ENCODE measurements around the gene ZNF614. TPM values are rescaled to one million over a fixed set of nuclear protein-coding genes. Genes with fewer than 3 reads are reported as not detected.

ZNF614 gene
- total and polyA plus RNA-seq, 2 of the 13 experiments (the other 11 are each of a cell fraction or from before 2014, with no cell fraction given): 13.0 to 22.8 TPM

GRCh38 chr19:52048555-52049501 lies 20.6 kb upstream of the ZNF614 start, which contains the start of gene ZNF432 (continued):
- TF ChIP-seq BCL6 (CRISPR knock-in tag; IDR thresholded peaks at IDR 0.05) (peak; percentile 18; the same call in 1 of the 2 replicates), ZNF660 (CRISPR knock-in tag; IDR thresholded peaks at IDR 0.05; ENCODE audit: borderline replicate concordance, low read depth) (no peak), ZZZ3 (CRISPR knock-in tag; IDR thresholded peaks at IDR 0.05; ENCODE audit: borderline replicate concordance) (no peak), ZNF543 (CRISPR knock-in tag; IDR thresholded peaks at IDR 0.05) (no peak), BORCS8-MEF2B (CRISPR knock-in tag; IDR thresholded peaks at IDR 0.05) (peak; percentile 38; the same call in 1 of the 2 replicates), ZSCAN9 (CRISPR knock-in tag; IDR thresholded peaks at IDR 0.05; ENCODE audit: borderline replicate concordance) (no peak), PBX2 (CRISPR knock-in tag; IDR thresholded peaks at IDR 0.05) (no peak), ARID4A (CRISPR knock-in tag; IDR thresholded peaks at IDR 0.05; ENCODE audit: borderline replicate concordance) (peak; percentile 90), ZNF503 (CRISPR knock-in tag; IDR thresholded peaks at IDR 0.05) (peak; percentile 28; the same call in 1 of the 2 replicates), SOX6 (IDR thresholded peaks at IDR 0.05) (no peak), SOX6 (CRISPR knock-in tag; IDR thresholded peaks at IDR 0.05) (peak; percentile 19; the same call in 1 of the 2 replicates), ZNF704 (CRISPR knock-in tag; IDR thresholded peaks at IDR 0.05; ENCODE audit: borderline replicate concordance) (no peak), SALL1 (CRISPR knock-in tag; IDR thresholded peaks at IDR 0.05) (peak; percentile 52), FLYWCH1 (CRISPR knock-in tag; IDR thresholded peaks at IDR 0.05) (no peak), RBM22 (optimal IDR thresholded peaks at IDR 0.05; ENCODE audit: low read length) (peak; percentile 58), NCOR1 (IDR thresholded peaks at IDR 0.05; ENCODE audit: borderline replicate concordance, low read length) (peak; percentile 25; the same call in 1 of the 2 replicates), SMAD1 (CRISPR knock-in tag; IDR thresholded peaks at IDR 0.05; ENCODE audit: borderline replicate concordance, low read depth) (no peak), DDIT3 (CRISPR knock-in tag; IDR thresholded peaks at IDR 0.05) (no peak), ATF3 (CRISPR knock-in tag; IDR thresholded peaks at IDR 0.05) (no peak)

Data from HepG2 (cell line).